Karpas-422 (cell line): ENCODE data around the gene ZBED4. TPM values are rescaled to one million over a fixed set of nuclear protein-coding genes. Genes with fewer than 3 reads are reported as not detected.

Experiments used
- DNase-seq: peaks from one replicate; pipeline ENCODE4 v3.0.0-alpha.2; 2015
- H2AFZ ChIP-seq: fragments of 200-600 bp; sonication (generic); 2 replicates; pipeline ENCODE4 v1.6.1; 2014; ENCODE audit warnings: antibody characterized with exemption, low read length, mixed read lengths
- H3K27ac ChIP-seq: fragments of 200-600 bp; sonication (generic); 2 replicates; pipeline ENCODE4 v1.5.1; 2014; ENCODE audit warnings: mild to moderate bottlenecking, low read length, moderate library complexity
- H3K27me3 ChIP-seq: fragments of 200-600 bp; sonication (generic); 2 replicates; pipeline ENCODE4 v1.6.1; 2014; ENCODE audit warnings: low read length, mixed read lengths
- H3K36me3 ChIP-seq: fragments of 200-600 bp; sonication (generic); 2 replicates; pipeline ENCODE4 v1.6.1; 2014; ENCODE audit warnings: low read length, mixed read lengths; ENCODE audit not compliant: insufficient read depth
- H3K4me1 ChIP-seq: fragments of 200-600 bp; sonication (generic); 2 replicates; pipeline ENCODE4 v1.6.1; 2014; ENCODE audit warnings: mild to moderate bottlenecking, low read length, mixed read lengths
- H3K4me2 ChIP-seq: fragments of 200-600 bp; sonication (generic); 2 replicates; pipeline ENCODE4 v1.6.1; 2014; ENCODE audit warnings: low read length, low read depth, mild to moderate bottlenecking; ENCODE audit not compliant: poor library complexity, severe bottlenecking
- H3K4me3 ChIP-seq: fragments of 200-600 bp; sonication (generic); 2 replicates; pipeline ENCODE4 v1.5.1; 2014; ENCODE audit warnings: mild to moderate bottlenecking, antibody characterized with exemption, low read length, mixed read lengths
- H3K79me2 ChIP-seq: fragments of 200-600 bp; sonication (generic); 2 replicates; pipeline ENCODE4 v1.6.1; 2014; ENCODE audit warnings: mild to moderate bottlenecking, low read length, mixed read lengths
- H3K9ac ChIP-seq: fragments of 200-600 bp; sonication (generic); 2 replicates; pipeline ENCODE4 v1.6.0; 2014; ENCODE audit warnings: low read length
- H3K9me2 ChIP-seq: fragments of 200-600 bp; sonication (generic), shearing (Covaris generic); replicated peaks from 2 replicates; pipeline ENCODE4 v1.6.0; 2014; ENCODE audit warnings: mild to moderate bottlenecking, low read length, moderate library complexity; ENCODE audit not compliant: insufficient read depth
- H3K9me3 ChIP-seq: fragments of 300-700, 200-600 bp; sonication (generic); 2 replicates; pipeline ENCODE4 v1.6.1; 2014; ENCODE audit warnings: low read length, mixed read lengths
- H4K20me1 ChIP-seq: fragments of 200-600 bp; sonication (generic); 2 replicates; pipeline ENCODE4 v1.6.1; 2014; ENCODE audit warnings: mild to moderate bottlenecking, antibody characterized with exemption, low read length, low read depth; ENCODE audit not compliant: insufficient read depth
- total RNA-seq: library from RNA; depleted of rRNA; stranded (reverse); fragments of >200 nt; shearing (Covaris generic); gene quantifications from 2 replicates; pipeline ENCODE4 v1.2.3, GENCODE V29; 2014; ENCODE audit warnings: low replicate concordance

The ZBED4 gene
- total RNA-seq, 1 experiment from 2014 or later, result 24.6 TPM

- Histone ChIP-seq H3K4me3 (peak overlapping the region; percentile 96), H3K27ac (no peak overlapping the region), H3K4me2 (peak overlapping the region; percentile 99), H4K20me1 (no peaks in the 10 kb centered on the region), H3K4me1 (peaks cover 18% of the 10 kb centered on the region), H3K79me2 (peaks cover 14% of the 10 kb centered on the region), H3K9ac (peak overlapping the region; percentile 77), H3K36me3 (no peaks in the 10 kb centered on the region), H3K27me3 (no peaks in the 10 kb centered on the region), H3K9me2 (no peaks in the 10 kb centered on the region), H2AFZ (no peak overlapping the region), H3K9me3 (no peaks in the 10 kb centered on the region)
- DNase-seq, result no peak
Observed at GRCh38 chr22:49918911-49919881, 65.6 kb downstream of the ZBED4 start.

GRCh38 chr22:49920859-49921258 lies 67.2 kb downstream of the ZBED4 start:
- no peaks in the 10 kb centered on the region for H4K20me1 ChIP-seq
- no peaks in the 10 kb centered on the region for H3K9me3 ChIP-seq
- DNase-seq, result no peak
- no peak overlapping the region for H3K4me3 ChIP-seq
- no peak overlapping the region for H3K9ac ChIP-seq
- H3K27me3 ChIP-seq, result no peaks in the 10 kb centered on the region
- peaks cover 14% of the 10 kb centered on the region for H3K79me2 ChIP-seq
- no peak overlapping the region for H3K27ac ChIP-seq
- H3K4me1 ChIP-seq, result peaks cover 28% of the 10 kb centered on the region
- no peak overlapping the region for H2AFZ ChIP-seq
- H3K4me2 ChIP-seq, result no peak overlapping the region
- no peaks in the 10 kb centered on the region for H3K36me3 ChIP-seq
- H3K9me2 ChIP-seq, result no peaks in the 10 kb centered on the region

GRCh38 chr22:49921508-49922278 lies 68.0 kb downstream of the ZBED4 start:
- no peaks in the 10 kb centered on the region for H3K27me3 ChIP-seq
- no peak overlapping the region for H3K27ac ChIP-seq
- no peaks in the 10 kb centered on the region for H3K9me3 ChIP-seq
- H3K4me2 ChIP-seq, result no peak overlapping the region
- H3K4me3 ChIP-seq, result no peak overlapping the region
- peaks cover 12% of the 10 kb centered on the region for H3K79me2 ChIP-seq
- no peak overlapping the region for H2AFZ ChIP-seq
- no peaks in the 10 kb centered on the region for H3K36me3 ChIP-seq
- peaks cover 33% of the 10 kb centered on the region for H3K4me1 ChIP-seq
- DNase-seq, result no peak
- H3K9ac ChIP-seq, result no peak overlapping the region
- no peaks in the 10 kb centered on the region for H4K20me1 ChIP-seq
- H3K9me2 ChIP-seq, result no peaks in the 10 kb centered on the region

- Histone ChIP-seq H3K27me3 (no peaks in the 10 kb centered on the region), H3K79me2 (peaks cover 4% of the 10 kb centered on the region), H3K4me3 (no peak overlapping the region), H2AFZ (no peak overlapping the region), H3K36me3 (no peaks in the 10 kb centered on the region), H3K9ac (no peak overlapping the region), H3K4me2 (no peak overlapping the region), H3K4me1 (peaks cover 26% of the 10 kb centered on the region), H3K9me3 (no peaks in the 10 kb centered on the region), H3K27ac (no peak overlapping the region), H3K9me2 (no peaks in the 10 kb centered on the region), H4K20me1 (no peaks in the 10 kb centered on the region)
- DNase-seq, result no peak
Observed at GRCh38 chr22:49922484-49922883, 68.8 kb downstream of the ZBED4 start.

- H3K36me3 ChIP-seq, result no peaks in the 10 kb centered on the region
- DNase-seq, result no peak
- no peak overlapping the region for H3K4me2 ChIP-seq
- no peaks in the 10 kb centered on the region for H4K20me1 ChIP-seq
- H3K4me1 ChIP-seq, result peaks cover 24% of the 10 kb centered on the region
- no peak overlapping the region for H2AFZ ChIP-seq
- H3K79me2 ChIP-seq, result no peaks in the 10 kb centered on the region; the same call in 1 of the 2 replicates
- H3K27ac ChIP-seq, result no peak overlapping the region
- no peak overlapping the region for H3K4me3 ChIP-seq
- H3K27me3 ChIP-seq, result no peaks in the 10 kb centered on the region
- no peak overlapping the region for H3K9ac ChIP-seq
- H3K9me3 ChIP-seq, result no peaks in the 10 kb centered on the region
- H3K9me2 ChIP-seq, result no peaks in the 10 kb centered on the region
Observed at GRCh38 chr22:49922926-49923325, 69.3 kb downstream of the ZBED4 start.

- no peak overlapping the region for H3K27ac ChIP-seq
- H3K9me3 ChIP-seq, result no peaks in the 10 kb centered on the region
- no peaks in the 10 kb centered on the region for H3K36me3 ChIP-seq
- no peak overlapping the region for H3K9ac ChIP-seq
- H3K4me1 ChIP-seq, result peaks cover 24% of the 10 kb centered on the region
- no peaks in the 10 kb centered on the region for H3K9me2 ChIP-seq
- no peaks in the 10 kb centered on the region for H4K20me1 ChIP-seq
- no peak overlapping the region for H3K4me3 ChIP-seq
- no peak for DNase-seq
- H2AFZ ChIP-seq, result no peak overlapping the region
- H3K27me3 ChIP-seq, result no peaks in the 10 kb centered on the region
- H3K79me2 ChIP-seq, result no peaks in the 10 kb centered on the region
- no peak overlapping the region for H3K4me2 ChIP-seq
Observed at GRCh38 chr22:49923445-49923844, 69.8 kb downstream of the ZBED4 start.

GRCh38 chr22:49924113-49924833 lies 70.6 kb downstream of the ZBED4 start:
- H3K9ac ChIP-seq, result no peak overlapping the region

More at GRCh38 chr22:49924113-49924833, 70.6 kb downstream of the ZBED4 start:
- no peaks in the 10 kb centered on the region for H4K20me1 ChIP-seq
- H2AFZ ChIP-seq, result no peak overlapping the region
- no peak overlapping the region for H3K4me3 ChIP-seq
- H3K27me3 ChIP-seq, result no peaks in the 10 kb centered on the region
- H3K27ac ChIP-seq, result no peak overlapping the region
- H3K4me2 ChIP-seq, result no peak overlapping the region
- H3K79me2 ChIP-seq, result no peaks in the 10 kb centered on the region
- no peaks in the 10 kb centered on the region for H3K36me3 ChIP-seq
- H3K9me2 ChIP-seq, result no peaks in the 10 kb centered on the region
- H3K4me1 ChIP-seq, result peaks cover 18% of the 10 kb centered on the region
- no peaks in the 10 kb centered on the region for H3K9me3 ChIP-seq
- DNase-seq, result no peak
